NB4 (cell line): ENCODE measurements around the gene DUT.

Experiments used
- DNase-seq: peaks from one replicate; pipeline ENCODE4 v3.0.0; 2010; ENCODE audit warnings: low read depth
- H3K4me3 ChIP-seq: one replicate; pipeline ENCODE4 v1.5.1; 2011; ENCODE audit warnings: mild to moderate bottlenecking, low read depth, low read length, moderate library complexity
- MYC ChIP-seq: IDR thresholded peaks from 2 replicates; pipeline ENCODE4 v1.6.1; 2011; ENCODE audit warnings: low read depth, low read length
- POLR2A ChIP-seq: IDR thresholded peaks from 2 replicates; pipeline ENCODE4 v1.6.1; 2011; ENCODE audit warnings: mild to moderate bottlenecking; ENCODE audit not compliant: insufficient read length; ENCODE audit errors: extremely low read depth
- TF ChIP-seq, protein P1 (sequence below): IDR thresholded peaks from 2 replicates; pipeline ENCODE4 v1.6.1; 2011; ENCODE audit warnings: low read depth, low read length
- TF ChIP-seq, protein P2 (sequence below): IDR thresholded peaks from one replicate; pipeline ENCODE4 v1.5.1; 2012; ENCODE audit warnings: low read depth, low read length

Gene DUT

DNA sequence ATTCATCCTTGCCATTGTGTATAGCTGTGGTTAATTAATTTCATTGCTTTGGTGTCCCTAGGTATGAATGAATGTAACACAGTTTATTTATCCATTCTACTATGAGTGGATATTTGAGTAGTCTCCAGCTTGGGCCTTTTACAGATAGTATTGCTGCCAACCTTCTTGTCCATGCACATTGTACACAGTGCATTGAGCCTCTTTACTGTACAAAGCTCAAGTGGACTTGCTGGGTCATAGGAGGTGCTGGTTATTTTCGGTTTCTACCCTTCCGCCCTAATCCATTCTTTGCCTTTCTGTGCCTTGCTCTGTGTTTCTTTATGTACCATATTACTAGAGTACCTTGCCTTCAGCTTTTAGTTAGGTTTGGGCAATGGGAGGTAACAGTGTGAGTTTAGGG, 60.7 kb downstream of the DUT start:
- H3K4me3 ChIP-seq = no peak overlapping the region
- TF ChIP-seq, protein P1, sequence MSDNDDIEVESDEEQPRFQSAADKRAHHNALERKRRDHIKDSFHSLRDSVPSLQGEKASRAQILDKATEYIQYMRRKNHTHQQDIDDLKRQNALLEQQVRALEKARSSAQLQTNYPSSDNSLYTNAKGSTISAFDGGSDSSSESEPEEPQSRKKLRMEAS = no peak
- TF ChIP-seq POLR2A (no peak), MYC (no peak)
- TF ChIP-seq, protein P2, sequence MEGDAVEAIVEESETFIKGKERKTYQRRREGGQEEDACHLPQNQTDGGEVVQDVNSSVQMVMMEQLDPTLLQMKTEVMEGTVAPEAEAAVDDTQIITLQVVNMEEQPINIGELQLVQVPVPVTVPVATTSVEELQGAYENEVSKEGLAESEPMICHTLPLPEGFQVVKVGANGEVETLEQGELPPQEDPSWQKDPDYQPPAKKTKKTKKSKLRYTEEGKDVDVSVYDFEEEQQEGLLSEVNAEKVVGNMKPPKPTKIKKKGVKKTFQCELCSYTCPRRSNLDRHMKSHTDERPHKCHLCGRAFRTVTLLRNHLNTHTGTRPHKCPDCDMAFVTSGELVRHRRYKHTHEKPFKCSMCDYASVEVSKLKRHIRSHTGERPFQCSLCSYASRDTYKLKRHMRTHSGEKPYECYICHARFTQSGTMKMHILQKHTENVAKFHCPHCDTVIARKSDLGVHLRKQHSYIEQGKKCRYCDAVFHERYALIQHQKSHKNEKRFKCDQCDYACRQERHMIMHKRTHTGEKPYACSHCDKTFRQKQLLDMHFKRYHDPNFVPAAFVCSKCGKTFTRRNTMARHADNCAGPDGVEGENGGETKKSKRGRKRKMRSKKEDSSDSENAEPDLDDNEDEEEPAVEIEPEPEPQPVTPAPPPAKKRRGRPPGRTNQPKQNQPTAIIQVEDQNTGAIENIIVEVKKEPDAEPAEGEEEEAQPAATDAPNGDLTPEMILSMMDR = no peak
- DNase-seq = no peak

DNA sequence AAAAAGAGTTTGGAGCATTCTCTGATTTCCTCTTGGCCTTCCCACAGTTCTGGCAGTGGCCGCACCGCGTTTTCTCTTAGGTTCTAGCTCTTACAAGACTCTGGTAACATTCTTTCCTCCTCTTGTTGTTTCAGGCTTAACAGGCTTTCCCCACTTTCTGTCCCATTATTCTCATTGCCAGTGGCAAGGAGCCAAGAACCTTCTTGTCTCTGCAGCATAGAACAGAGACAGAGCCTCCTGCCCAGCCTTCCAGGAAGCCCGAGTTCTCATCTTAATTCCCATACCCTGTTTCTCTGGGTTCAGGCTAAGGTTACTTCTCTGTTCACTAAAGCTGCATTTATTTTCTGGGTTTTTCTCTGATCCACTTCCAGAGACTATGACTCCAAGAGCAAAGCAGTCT, 61.1 kb downstream of the DUT start:
- no peak for TF ChIP-seq MYC
- TF ChIP-seq, protein P2 = no peak
- no peak for TF ChIP-seq POLR2A
- TF ChIP-seq, protein P1 = no peak
- no peak overlapping the region for H3K4me3 ChIP-seq
- DNase-seq = no peak
